ENCODE results near the gene SMPX.

SMPX gene

GRCh38 chrX:21699136-21699535 is 58.8 kb downstream of the SMPX start:
- no peak overlapping the region for H3K4me2 ChIP-seq (ENCODE audit: low read length)
- no peaks in the 10 kb centered on the region for H4K20me1 ChIP-seq (ENCODE audit: insufficient read depth, low read length)
- H3F3A ChIP-seq (ENCODE audit: insufficient read depth, low read length): no peaks in the 10 kb centered on the region
- H3K79me2 ChIP-seq (ENCODE audit: insufficient read depth, low read length): no peaks in the 10 kb centered on the region
- H3K4me3 ChIP-seq (ENCODE audit: low read depth, low read length, poor library complexity, severe bottlenecking): no peak overlapping the region
- H3K27me3 ChIP-seq (ENCODE audit: insufficient read depth, low read length): no peaks in the 10 kb centered on the region
- TF ChIP-seq EZH2 (IDR thresholded peaks at IDR 0.05; ENCODE audit: borderline replicate concordance, low read length) (no peak), CTCF (IDR thresholded peaks at IDR 0.05; ENCODE audit: low read length) (no peak)
- H3K9ac ChIP-seq (ENCODE audit: low read length): no peak overlapping the region
- H3K27ac ChIP-seq (ENCODE audit: low read depth, low read length, poor library complexity, severe bottlenecking): no peak overlapping the region
- H3K4me1 ChIP-seq (ENCODE audit: insufficient read depth, low read length, severe bottlenecking): no peaks in the 10 kb centered on the region
- no peaks in the 10 kb centered on the region for H3K9me2 ChIP-seq (ENCODE audit: low read depth, low read length)
- no peaks in the 10 kb centered on the region for H3K36me3 ChIP-seq (ENCODE audit: insufficient read depth, low read length)
- no peak overlapping the region for H2AFZ ChIP-seq (ENCODE audit: low read length)
- H3K9me3 ChIP-seq (ENCODE audit: low read length): no peaks in the 10 kb centered on the region

- no peaks in the 10 kb centered on the region for H3F3A ChIP-seq (ENCODE audit: insufficient read depth, low read length)
- H3K9ac ChIP-seq (ENCODE audit: low read length): no peak overlapping the region
- H3K27me3 ChIP-seq (ENCODE audit: insufficient read depth, low read length): no peaks in the 10 kb centered on the region
- no peaks in the 10 kb centered on the region for H3K9me3 ChIP-seq (ENCODE audit: low read length)
- H3K36me3 ChIP-seq (ENCODE audit: insufficient read depth, low read length): no peaks in the 10 kb centered on the region
- H3K79me2 ChIP-seq (ENCODE audit: insufficient read depth, low read length): no peaks in the 10 kb centered on the region
- no peaks in the 10 kb centered on the region for H3K4me1 ChIP-seq (ENCODE audit: insufficient read depth, low read length, severe bottlenecking)
- TF ChIP-seq EZH2 (IDR thresholded peaks at IDR 0.05; ENCODE audit: borderline replicate concordance, low read length) (no peak), CTCF (IDR thresholded peaks at IDR 0.05; ENCODE audit: low read length) (no peak)
- H3K4me3 ChIP-seq (ENCODE audit: low read depth, low read length, poor library complexity, severe bottlenecking): no peak overlapping the region
- no peak overlapping the region for H2AFZ ChIP-seq (ENCODE audit: low read length)
- H3K4me2 ChIP-seq (ENCODE audit: low read length): no peak overlapping the region
- no peak overlapping the region for H3K27ac ChIP-seq (ENCODE audit: low read depth, low read length, poor library complexity, severe bottlenecking)
- no peaks in the 10 kb centered on the region for H3K9me2 ChIP-seq (ENCODE audit: low read depth, low read length)
- H4K20me1 ChIP-seq (ENCODE audit: insufficient read depth, low read length): no peaks in the 10 kb centered on the region
Measured at GRCh38 chrX:21698272-21698671, 59.6 kb downstream of the SMPX start.

GRCh38 chrX:21691512-21692018 is 66.4 kb downstream of the SMPX start:
- no peaks in the 10 kb centered on the region for H3F3A ChIP-seq (ENCODE audit: insufficient read depth, low read length)
- no peak overlapping the region for H3K27ac ChIP-seq (ENCODE audit: low read depth, low read length, poor library complexity, severe bottlenecking)
- no peak for TF ChIP-seq EZH2 (IDR thresholded peaks at IDR 0.05; ENCODE audit: borderline replicate concordance, low read length)
- TF ChIP-seq CTCF (IDR thresholded peaks at IDR 0.05; ENCODE audit: low read length): no peak
- no peaks in the 10 kb centered on the region for H3K9me2 ChIP-seq (ENCODE audit: low read depth, low read length)
- no peak overlapping the region for H3K9ac ChIP-seq (ENCODE audit: low read length)
- no peaks in the 10 kb centered on the region for H3K36me3 ChIP-seq (ENCODE audit: insufficient read depth, low read length)
- H2AFZ ChIP-seq (ENCODE audit: low read length): no peak overlapping the region
- H4K20me1 ChIP-seq (ENCODE audit: insufficient read depth, low read length): no peaks in the 10 kb centered on the region
- H3K4me2 ChIP-seq (ENCODE audit: low read length): no peak overlapping the region
- no peaks in the 10 kb centered on the region for H3K4me1 ChIP-seq (ENCODE audit: insufficient read depth, low read length, severe bottlenecking)
- no peaks in the 10 kb centered on the region for H3K27me3 ChIP-seq (ENCODE audit: insufficient read depth, low read length)
- H3K79me2 ChIP-seq (ENCODE audit: insufficient read depth, low read length): no peaks in the 10 kb centered on the region
- H3K4me3 ChIP-seq (ENCODE audit: low read depth, low read length, poor library complexity, severe bottlenecking): no peak overlapping the region
- no peaks in the 10 kb centered on the region for H3K9me3 ChIP-seq (ENCODE audit: low read length)

Measured in OCI-LY1 (cell line).